ENCODE data around the gene KIF26A. TPM values are rescaled to one million over a fixed set of nuclear protein-coding genes. Genes with fewer than 3 reads are reported as not detected.

The KIF26A gene
- total RNA-seq, 1 experiment from 2014 or later: 3.1 TPM

- no peak for ATAC-seq
- no peak overlapping the region for H3K27ac ChIP-seq (ENCODE audit: low read length)
Measured at GRCh38 chr14:104123879-104124278, 14.5 kb upstream of the KIF26A start.

DNA sequence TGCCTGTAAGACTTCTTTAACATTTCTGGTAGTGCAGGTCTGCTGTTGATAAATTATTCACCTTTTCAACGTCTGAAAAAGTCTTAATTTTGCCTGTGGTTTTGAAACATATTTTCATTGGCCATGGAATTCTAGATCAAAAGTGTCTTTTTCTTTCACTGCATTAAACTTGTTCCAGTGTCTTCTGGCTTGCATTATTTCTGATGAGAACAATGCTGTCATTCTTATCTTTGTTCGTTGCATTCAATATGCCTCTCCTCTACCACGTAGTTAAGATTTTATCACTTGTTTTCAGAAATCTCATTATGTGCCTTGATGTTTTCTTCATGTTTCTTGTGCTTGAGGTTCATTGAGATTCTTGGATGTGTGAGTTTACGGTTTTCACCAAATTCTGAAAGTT lies 13.4 kb upstream of the KIF26A start:
- CTCF ChIA-PET: no interaction called here
- no peak overlapping the region for H2AFZ ChIP-seq (ENCODE audit: low read length)
- POLR2A ChIA-PET (ENCODE audit: unreplicated experiment): no interaction called here
- no peak overlapping the region for H3K27ac ChIP-seq (ENCODE audit: low read length)
- H3K4me3 ChIP-seq (ENCODE audit: low read length): no peak overlapping the region
- H3K9ac ChIP-seq (ENCODE audit: low read length): no peak overlapping the region
- H3K27me3 ChIP-seq (ENCODE audit: low read length): peaks cover 7% of the 10 kb centered on the region; the same call in 1 of the 2 replicates
- no TSS peak for BruUV-seq (replicated peaks)
- peaks cover 4% of the 10 kb centered on the region; the same call in 1 of the 2 replicates for H3K4me1 ChIP-seq (ENCODE audit: insufficient read depth, low read length)
- intact Hi-C loops (cut with micrococcal nuclease): no loop called here
- H3K36me3 ChIP-seq (ENCODE audit: low read depth, low read length): no peaks in the 10 kb centered on the region
- DNase-seq: no peak
- no peak overlapping the region for H3K4me2 ChIP-seq (ENCODE audit: low read length)
- H3K9me2 ChIP-seq (replicated peaks; ENCODE audit: low read length): no peaks in the 10 kb centered on the region
- H3K9me3 ChIP-seq (ENCODE audit: low read length): 0 out of 2 replicates have a peak, but pooled peaks cover 8% of the 10 kb centered on the region
- no peaks in the 10 kb centered on the region for H3F3A ChIP-seq (ENCODE audit: low read length, unreplicated experiment)
- H3K79me2 ChIP-seq (ENCODE audit: low read length): no peaks in the 10 kb centered on the region
- H4K20me1 ChIP-seq (ENCODE audit: low read length): no peaks in the 10 kb centered on the region
- TF ChIP-seq EZH2 (IDR thresholded peaks at IDR 0.05; ENCODE audit: low read length, unreplicated experiment) (no peak), EZH2phosphoT487 (IDR thresholded peaks at IDR 0.05; ENCODE audit: borderline replicate concordance, low read length) (no peak), CTCF (conservative IDR thresholded peaks at IDR 0.05; ENCODE audit: low read depth, low read length) (no peak)
- no peak for ATAC-seq

More at GRCh38 chr14:104123879-104124278, 14.5 kb upstream of the KIF26A start:
- Histone ChIP-seq H3K27me3 (ENCODE audit: low read length) (peaks cover 7% of the 10 kb centered on the region; the same call in 1 of the 2 replicates), H3K36me3 (ENCODE audit: low read depth, low read length) (no peaks in the 10 kb centered on the region), H3K79me2 (ENCODE audit: low read length) (no peaks in the 10 kb centered on the region), H3K4me1 (ENCODE audit: insufficient read depth, low read length) (peaks cover 11% of the 10 kb centered on the region; the same call in 1 of the 2 replicates), H3K9me3 (ENCODE audit: low read length) (0 out of 2 replicates have a peak, but pooled peaks cover 4% of the 10 kb centered on the region), H3K4me3 (ENCODE audit: low read length) (no peak overlapping the region), H3K9ac (ENCODE audit: low read length) (no peak overlapping the region), H3F3A (ENCODE audit: low read length, unreplicated experiment) (no peaks in the 10 kb centered on the region), H4K20me1 (ENCODE audit: low read length) (no peaks in the 10 kb centered on the region), H3K4me2 (ENCODE audit: low read length) (no peak overlapping the region), H2AFZ (ENCODE audit: low read length) (no peak overlapping the region), H3K9me2 (replicated peaks; ENCODE audit: low read length) (no peaks in the 10 kb centered on the region)
- intact Hi-C loops (cut with micrococcal nuclease): no loop called here
- TF ChIP-seq EZH2 (IDR thresholded peaks at IDR 0.05; ENCODE audit: low read length, unreplicated experiment): no peak
- TF ChIP-seq CTCF (conservative IDR thresholded peaks at IDR 0.05; ENCODE audit: low read depth, low read length): no peak
- TF ChIP-seq EZH2phosphoT487 (IDR thresholded peaks at IDR 0.05; ENCODE audit: borderline replicate concordance, low read length): no peak
- BruUV-seq (replicated peaks): no TSS peak
- ChIA-PET POLR2A (ENCODE audit: unreplicated experiment) (no interaction called here), CTCF (interaction anchor here (0.7 kb wide), 1 partner anchor 48 kb away, joined by 3 read pairs; no protein-coding TSS in a partner anchor)
- DNase-seq: no peak

DNA sequence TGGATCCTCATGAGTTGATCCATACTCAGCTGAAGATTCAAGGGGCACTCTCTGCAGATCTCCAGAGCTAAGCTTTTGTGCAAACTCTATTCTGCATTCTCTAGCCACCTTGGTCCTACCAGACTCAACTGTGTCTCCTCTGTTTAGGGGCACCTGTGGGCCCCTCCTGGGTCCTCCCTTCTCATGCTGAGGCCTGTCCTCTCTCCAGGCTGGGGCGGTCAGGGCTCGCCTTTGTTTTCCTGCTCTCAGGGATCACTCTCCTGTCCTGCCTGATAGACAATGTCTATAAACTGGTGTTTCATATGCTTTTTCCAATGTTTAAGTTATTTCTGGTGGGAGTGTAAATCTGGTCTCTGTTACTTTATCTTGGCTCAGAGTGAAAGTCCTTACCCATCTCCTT lies 11.6 kb upstream of the KIF26A start:
- TF ChIP-seq EZH2 (IDR thresholded peaks at IDR 0.05; ENCODE audit: low read length, unreplicated experiment) (no peak), CTCF (conservative IDR thresholded peaks at IDR 0.05; ENCODE audit: low read depth, low read length) (no peak), EZH2phosphoT487 (IDR thresholded peaks at IDR 0.05; ENCODE audit: borderline replicate concordance, low read length) (no peak)
- intact Hi-C loops (cut with micrococcal nuclease): no loop called here
- no peaks in the 10 kb centered on the region for H3K9me2 ChIP-seq (replicated peaks; ENCODE audit: low read length)
- H3K4me2 ChIP-seq (ENCODE audit: low read length): no peak overlapping the region
- no peaks in the 10 kb centered on the region for H3F3A ChIP-seq (ENCODE audit: low read length, unreplicated experiment)
- H4K20me1 ChIP-seq (ENCODE audit: low read length): no peaks in the 10 kb centered on the region
- POLR2A ChIA-PET (ENCODE audit: unreplicated experiment): no interaction called here
- CTCF ChIA-PET: no interaction called here
- no peak overlapping the region for H3K9ac ChIP-seq (ENCODE audit: low read length)
- H3K9me3 ChIP-seq (ENCODE audit: low read length): 0 out of 2 replicates have a peak, but pooled peaks cover 8% of the 10 kb centered on the region
- H3K27ac ChIP-seq (ENCODE audit: low read length): no peak overlapping the region
- H3K4me3 ChIP-seq (ENCODE audit: low read length): no peak overlapping the region
- DNase-seq: no peak
- no peak for ATAC-seq
- no peaks in the 10 kb centered on the region for H3K4me1 ChIP-seq (ENCODE audit: insufficient read depth, low read length)
- no TSS peak for BruUV-seq (replicated peaks)
- no peaks in the 10 kb centered on the region for H3K79me2 ChIP-seq (ENCODE audit: low read length)
- H2AFZ ChIP-seq (ENCODE audit: low read length): no peak overlapping the region
- peaks cover 7% of the 10 kb centered on the region; the same call in 1 of the 2 replicates for H3K27me3 ChIP-seq (ENCODE audit: low read length)
- H3K36me3 ChIP-seq (ENCODE audit: low read depth, low read length): no peaks in the 10 kb centered on the region
